PFSK-1 (cell line): ENCODE results near the gene AHSG.

ENCODE experiments used
- POLR2AphosphoS5 ChIP-seq: IDR thresholded peaks from 2 replicates; pipeline ENCODE4 v1.6.1; 2012; ENCODE audit warnings: low read depth, mild to moderate bottlenecking, control low read depth, low read length, moderate library complexity
- REST ChIP-seq, 2 experiments: IDR thresholded peaks; 2 replicates each; pipeline versions ENCODE4 v1.6.1 to v1.8.0; 2011 to 2012; ENCODE audit warnings: low read depth in 2 of 2, low read length in 2 of 2, control low read depth in 1 of 2, inconsistent platforms in 1 of 2, mild to moderate bottlenecking in 1 of 2, moderate library complexity in 1 of 2; ENCODE audit not compliant: insufficient read depth in 1 of 2
- SIN3A ChIP-seq: IDR thresholded peaks from 2 replicates; pipeline ENCODE4 v1.6.1; 2012; ENCODE audit warnings: mild to moderate bottlenecking, low read length, moderate library complexity, borderline replicate concordance; ENCODE audit not compliant: insufficient read depth
- TAF1 ChIP-seq: IDR thresholded peaks from 2 replicates; pipeline ENCODE4 v1.6.1; 2012; ENCODE audit warnings: low read length, control low read depth, borderline replicate concordance; ENCODE audit not compliant: insufficient read depth

GRCh38 chr3:186570096-186570940 lies 42.5 kb upstream of the AHSG start, which contains the start of gene DNAJB11:
- peak; percentile 74; the same call in 1 of the 2 replicates for TF ChIP-seq POLR2AphosphoS5
- TF ChIP-seq SIN3A, result no peak
- no peak for TF ChIP-seq REST (IDR thresholded peaks at IDR 0.05; ENCODE audit: insufficient read depth in 1 of 2, low read depth in 2 of 2, low read length in 2 of 2)
- TF ChIP-seq TAF1, result peak; percentile 88
